GM19193 (cell line): ENCODE measurements around the gene POLR1H.

Experiments used
- POLR2A ChIP-seq: IDR thresholded peaks from 4 replicates; pipeline ENCODE4 v1.6.1; 2011; ENCODE audit not compliant: insufficient read depth, insufficient read length; ENCODE audit errors: extremely low read depth

POLR1H gene

DNA sequence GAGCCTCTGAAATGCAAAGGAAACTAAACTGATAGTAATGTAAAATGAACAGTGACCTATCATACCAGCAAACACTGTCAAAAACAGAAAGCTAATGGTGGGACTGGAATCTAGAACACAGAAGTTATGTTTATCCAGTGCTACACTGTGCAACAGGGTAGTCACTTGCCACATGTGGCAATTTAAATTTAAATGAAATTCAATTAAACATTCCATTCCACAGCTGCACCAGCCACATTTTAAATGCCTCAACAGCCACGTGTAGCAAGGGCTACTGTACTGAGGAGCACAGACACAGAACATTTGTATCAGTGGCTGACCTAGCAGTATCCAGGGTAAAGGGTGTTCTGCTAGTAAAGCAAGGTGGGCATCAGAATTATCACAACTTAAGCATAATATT lies 5.6 kb upstream of the POLR1H start:
- TF ChIP-seq POLR2A = no peak

DNA sequence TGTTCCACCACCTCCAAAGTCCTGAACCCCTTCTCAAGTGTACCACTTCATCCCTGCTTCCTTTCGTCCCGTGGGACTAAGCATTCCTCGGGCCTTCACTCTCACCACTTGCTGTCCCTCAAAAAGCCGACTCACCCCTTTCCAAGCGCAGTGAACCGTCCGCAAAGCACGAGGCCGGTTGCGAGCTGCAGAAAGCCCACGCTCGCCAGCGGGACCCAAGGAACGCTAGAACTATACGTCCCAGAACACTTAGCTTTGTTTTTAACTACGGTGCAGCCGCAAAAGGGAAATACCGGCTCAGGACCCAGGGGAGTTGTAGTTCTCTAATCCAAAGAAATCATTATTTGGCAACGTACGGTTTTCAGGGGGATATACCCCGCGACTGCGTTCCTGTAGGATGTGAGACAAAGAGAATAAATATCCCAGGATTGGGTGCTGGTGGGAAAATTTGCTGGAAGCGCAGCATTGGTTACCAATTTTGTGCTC lies 416 bp upstream of the POLR1H start:
- no peak for TF ChIP-seq POLR2A

GRCh38 chr6:30061858-30062458 lies 893 bp downstream of the POLR1H start:
- no peak for TF ChIP-seq POLR2A

- no peak for TF ChIP-seq POLR2A
These were observed 1.6 kb downstream of the POLR1H start for GRCh38 chr6:30062471-30063178.

DNA sequence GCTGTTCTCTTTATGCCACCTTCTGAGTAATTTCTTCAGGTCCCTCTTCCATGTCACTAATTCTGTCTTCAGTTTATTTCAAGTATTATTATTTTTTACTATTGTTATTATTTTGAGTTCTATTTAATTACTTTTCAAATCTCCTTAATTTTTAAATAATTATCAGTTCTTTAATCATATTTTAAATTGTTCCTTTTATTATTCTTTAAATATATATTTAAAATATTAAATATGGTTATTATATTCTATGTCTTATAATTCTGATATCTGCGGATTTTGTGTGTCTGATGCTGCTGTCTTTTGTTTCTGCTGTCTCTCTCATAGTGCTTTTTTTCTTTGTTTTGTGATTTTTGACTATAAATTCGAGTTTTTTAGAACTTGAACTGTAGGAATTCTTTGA lies 2.2 kb downstream of the POLR1H start:
- TF ChIP-seq POLR2A = no peak

- TF ChIP-seq POLR2A = no peak
These were observed 5.0 kb downstream of the POLR1H start for GRCh38 chr6:30066082-30066481.

DNA sequence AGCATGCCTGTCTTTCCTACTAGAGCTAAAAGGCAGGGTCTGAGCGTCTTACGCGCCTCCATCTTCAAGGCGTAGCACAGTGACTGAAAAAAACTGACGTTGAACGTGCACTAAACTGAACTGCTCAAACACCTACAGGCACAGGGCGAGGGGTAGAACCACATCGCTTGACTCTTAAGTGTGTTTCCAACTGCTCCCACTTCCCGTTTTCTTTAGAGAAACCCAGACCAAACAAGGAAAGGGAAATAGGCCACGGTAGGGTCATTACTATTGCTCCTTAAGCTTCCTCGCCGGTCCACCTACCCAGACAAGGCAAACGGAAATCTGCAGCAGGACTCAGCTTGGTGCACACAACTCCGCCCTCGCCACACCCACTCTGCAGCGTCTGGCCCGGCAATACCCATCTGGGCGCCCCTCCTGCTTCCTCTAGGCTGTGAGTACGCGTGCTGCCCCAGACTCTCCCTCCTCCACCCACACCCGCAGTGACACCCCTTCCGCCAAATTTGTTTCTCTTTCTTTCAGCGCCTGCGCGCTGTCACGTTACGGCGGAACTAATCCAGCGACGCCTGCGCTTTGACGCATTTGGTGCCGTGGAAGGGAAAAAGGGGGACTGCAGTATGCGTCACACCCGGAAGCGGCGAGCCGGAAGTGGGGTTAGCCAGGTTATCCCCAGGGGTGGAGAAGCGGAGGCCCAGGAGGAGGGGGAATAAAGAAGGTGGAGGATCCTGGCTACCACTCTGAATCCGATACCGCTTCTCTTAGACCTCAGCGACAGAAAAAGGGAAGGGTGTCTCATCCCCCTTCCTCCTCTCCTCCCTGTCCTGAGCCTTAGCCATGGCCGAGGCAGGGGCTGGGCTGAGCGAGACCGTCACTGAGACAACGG lies 5.8 kb downstream of the POLR1H start, which contains the start of gene PPP1R11:
PPP1R11 (plus strand) TSS at position 622 of the 883 bp plus-strand sequence; CDS start at position 835, 213 bp downstream.
- peak; percentile 90 for TF ChIP-seq POLR2A

DNA sequence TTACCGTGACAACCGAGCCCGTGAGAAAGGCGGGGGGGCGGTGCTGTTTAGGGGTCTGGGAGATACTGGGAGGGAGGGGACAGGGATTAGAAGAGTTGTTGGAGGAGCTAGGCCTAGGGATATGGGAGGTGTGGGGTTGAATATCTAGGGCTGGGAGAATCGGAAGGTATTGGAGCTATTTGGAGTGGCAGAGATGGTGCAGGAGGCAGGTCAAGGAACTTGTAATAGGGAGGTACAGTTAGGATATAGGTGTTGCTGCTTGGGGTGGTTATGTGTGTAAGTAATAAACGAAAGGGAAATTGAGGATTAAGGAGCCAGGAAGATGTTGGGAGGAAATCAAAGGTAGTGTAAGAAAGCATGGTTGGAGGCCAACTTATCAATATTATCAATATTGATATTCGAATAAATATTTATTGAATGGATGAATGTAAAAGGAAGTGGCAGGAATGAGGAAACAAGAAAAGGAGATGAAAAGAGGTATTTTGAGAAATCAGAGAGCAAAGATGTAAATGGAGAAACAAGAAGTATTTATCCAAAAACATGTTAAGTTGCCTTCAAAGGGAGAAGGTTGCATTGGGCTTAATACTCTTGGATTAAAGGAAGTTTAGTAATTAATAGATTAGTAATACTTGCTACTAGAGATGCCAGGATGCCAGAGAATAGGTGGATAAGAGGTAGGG lies 6.5 kb downstream of the POLR1H start:
- TF ChIP-seq POLR2A = no peak

- TF ChIP-seq POLR2A = no peak
These were observed 10.2 kb downstream of the POLR1H start for GRCh38 chr6:30071081-30071818.

DNA sequence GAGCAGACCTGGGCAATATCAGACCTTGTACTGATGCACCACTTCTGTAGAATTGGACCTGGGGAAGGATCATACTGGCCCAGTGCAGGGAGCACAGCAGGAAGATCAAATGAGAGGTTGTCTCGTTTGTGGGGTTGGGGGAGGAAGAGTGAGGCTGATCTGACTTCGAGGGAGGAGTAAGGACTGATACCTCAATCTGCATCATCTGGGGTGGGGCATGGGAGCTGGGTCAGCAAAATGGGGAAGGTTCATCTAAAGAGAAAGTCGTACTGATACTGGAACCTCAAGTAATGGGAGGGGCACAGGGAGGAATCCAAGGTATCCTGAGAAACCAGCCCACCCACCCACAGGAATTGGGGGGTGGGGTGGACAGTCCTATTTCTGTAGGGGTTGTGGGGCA lies 10.8 kb downstream of the POLR1H start:
- no peak for TF ChIP-seq POLR2A

DNA sequence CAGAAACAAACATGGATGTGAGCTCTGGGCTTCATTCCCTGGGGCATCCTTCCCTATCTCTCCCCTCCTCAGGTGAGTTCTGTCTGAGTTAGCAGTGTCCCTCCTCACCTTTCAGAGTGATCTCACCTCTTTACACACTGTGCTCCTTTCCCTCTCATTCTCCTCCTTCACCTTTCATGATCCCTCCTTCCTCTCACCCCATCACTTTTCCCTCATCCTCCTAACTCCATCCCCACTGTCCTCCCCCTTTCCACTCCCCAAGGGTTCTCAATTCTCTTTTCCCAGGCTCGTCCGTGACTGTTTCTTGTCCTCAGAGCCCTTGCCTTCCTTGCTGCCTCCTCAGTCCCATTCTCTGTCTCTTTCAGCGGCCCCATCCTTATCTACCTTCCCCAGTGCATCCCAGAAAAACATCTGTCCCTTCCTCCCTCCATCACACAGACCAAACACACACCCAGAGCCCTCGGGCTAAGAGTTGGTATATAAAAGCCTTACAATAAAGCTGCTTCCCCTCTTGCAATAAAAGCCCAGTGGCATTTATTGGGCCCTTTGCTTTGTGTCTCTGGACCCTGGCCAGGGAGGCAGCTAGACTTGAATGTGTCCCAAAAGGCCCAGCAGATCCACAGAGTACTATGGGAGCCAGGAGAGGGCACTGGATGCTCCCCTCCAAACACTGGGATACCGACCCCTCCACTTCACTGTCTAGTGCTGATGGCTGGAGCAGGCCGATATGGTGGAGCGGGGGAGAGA lies 12.6 kb downstream of the POLR1H start:
- no peak for TF ChIP-seq POLR2A

DNA sequence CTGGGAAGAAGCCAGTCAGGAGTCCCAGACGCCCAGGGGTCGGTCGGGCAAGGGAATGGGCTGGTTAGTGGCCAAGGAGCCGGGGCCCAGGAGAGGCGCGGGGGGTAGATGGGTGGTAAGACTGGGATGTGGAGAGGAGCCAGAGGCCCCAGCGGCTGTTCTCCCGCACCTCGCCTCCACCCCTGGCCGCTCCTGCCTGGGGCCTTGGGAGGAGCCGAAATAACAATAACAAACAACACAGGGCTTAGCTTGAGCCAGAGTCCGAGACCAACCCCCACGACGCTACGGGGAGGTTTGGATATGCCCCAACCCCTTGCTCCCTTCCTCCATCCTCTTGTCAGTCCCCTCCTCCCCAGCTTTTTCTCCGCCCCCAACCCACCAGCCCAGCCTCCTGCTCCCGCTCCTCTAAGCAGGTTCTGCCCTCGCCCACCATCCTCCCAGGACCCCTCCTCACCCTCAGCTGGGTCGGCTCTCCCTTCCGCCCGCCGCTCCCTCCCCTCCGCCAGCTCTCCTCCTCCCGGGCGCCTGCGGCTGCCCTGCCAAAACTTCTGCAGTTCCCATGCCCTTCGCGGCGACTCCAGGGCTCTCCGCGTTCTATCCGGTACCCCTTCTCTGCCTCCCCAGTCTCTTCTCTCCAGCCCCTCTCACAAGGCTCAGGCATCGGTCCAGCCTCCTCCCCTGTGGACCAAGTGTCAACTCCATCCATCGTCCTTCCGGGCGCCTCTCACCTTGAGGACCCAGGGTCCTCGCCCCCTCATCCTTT lies 13.4 kb downstream of the POLR1H start:
- TF ChIP-seq POLR2A = no peak
